HUDEP-2 (cell line): ENCODE data around the gene TCTN3.
"Not testable (repeated sequence)": the region's sequence is repeated elsewhere in the genome, so short reads cannot be mapped to it uniquely, and the experiment has no call there.

Experiments
- DNase-seq, 76 experiments: peaks; one replicate each; lab custom pipeline; 2025; ENCODE audit not compliant: unreplicated experiment in 76 of 76; lab: John Stamatoyannopoulos, UW

The TCTN3 gene

DNA sequence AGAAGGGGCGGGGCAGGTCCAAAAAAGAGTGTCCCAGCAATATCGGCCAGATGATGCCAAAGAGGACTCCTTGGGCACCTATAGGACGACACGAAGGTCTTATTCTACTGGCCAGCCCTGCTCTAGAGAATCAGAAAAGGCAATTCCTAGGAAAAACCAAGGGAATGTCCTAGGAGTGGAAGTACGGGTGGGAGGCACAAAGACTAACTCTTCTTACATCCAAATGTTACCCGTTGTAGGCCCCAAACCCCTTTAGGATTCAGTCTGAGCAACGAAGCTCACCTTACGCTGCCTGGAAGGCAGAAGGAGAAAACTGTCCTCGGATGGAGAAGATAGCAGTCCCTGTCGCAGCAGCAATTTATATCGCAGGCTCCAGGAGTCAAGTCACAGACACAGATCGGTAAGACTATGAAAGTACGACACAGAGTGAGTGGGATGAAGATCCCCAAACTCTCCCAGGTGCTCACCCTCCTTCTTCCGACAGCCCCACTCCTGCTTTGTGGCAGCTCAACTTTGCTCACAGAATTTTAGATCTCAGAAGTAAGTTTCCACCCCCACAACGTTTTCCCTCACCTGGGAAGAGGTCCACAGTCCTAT, 558 bp downstream of the TCTN3 start:
- DNase-seq: peak in 1 of 76 experiments; percentile 6

DNA sequence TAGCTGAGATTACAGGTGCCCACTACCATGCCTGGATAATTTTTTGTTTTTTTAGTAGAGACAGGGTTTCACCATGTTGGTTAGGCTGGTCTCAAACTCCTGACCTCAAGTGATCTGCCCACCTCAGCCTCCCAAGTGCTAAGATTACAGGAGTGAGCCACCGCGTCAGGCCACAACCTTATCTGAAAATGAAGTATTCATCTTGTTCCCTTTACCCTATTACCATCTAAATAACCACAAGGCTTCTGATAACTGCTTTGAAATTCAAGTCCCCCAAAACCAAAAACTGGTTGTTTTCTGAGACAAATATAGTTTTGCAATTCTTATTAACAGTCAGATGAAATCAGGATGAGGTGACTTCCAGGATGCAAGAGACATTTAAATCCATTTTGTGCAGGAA, 2.4 kb downstream of the TCTN3 start:
- DNase-seq: no peak

DNA sequence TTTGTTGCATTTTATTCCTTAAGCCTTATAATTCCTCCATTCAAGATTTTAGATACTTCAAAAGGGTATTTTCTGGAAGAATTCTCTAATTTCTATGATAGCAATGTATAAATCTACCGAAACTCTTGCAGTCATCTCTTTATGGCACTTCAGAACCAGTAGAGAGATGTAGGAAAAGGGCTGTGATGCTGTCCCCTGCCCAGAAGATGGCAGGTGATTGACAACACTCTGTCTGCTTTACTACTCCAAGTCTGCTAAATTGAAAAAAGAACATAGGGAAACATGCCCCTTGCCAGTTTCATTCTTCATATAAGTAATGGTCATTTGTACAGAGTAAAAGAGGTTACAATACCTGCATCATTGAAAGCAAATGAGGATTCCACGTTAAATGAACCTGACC, 5.1 kb downstream of the TCTN3 start:
- peak in 2 of 76 experiments; percentile 3 to 4 for DNase-seq

DNA sequence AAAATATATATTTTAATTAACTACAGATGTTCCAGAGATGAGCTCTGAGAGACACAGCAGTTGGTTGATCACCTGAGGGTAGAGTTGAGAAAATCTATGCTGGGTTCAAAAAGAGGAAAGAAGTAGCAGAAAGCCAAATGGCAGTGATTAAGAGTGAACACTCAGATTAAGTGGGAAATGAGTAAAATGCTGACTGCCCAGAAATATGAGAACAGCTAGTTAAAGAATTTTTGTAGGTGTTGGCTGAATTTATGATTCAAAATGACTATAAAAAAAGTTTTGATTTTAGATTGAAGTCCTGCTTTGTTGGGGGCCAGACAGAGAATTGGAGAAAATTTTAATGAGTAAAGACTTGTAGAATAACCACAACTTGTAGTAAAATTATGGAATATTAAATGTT, 9.8 kb downstream of the TCTN3 start:
- DNase-seq: no peak

DNA sequence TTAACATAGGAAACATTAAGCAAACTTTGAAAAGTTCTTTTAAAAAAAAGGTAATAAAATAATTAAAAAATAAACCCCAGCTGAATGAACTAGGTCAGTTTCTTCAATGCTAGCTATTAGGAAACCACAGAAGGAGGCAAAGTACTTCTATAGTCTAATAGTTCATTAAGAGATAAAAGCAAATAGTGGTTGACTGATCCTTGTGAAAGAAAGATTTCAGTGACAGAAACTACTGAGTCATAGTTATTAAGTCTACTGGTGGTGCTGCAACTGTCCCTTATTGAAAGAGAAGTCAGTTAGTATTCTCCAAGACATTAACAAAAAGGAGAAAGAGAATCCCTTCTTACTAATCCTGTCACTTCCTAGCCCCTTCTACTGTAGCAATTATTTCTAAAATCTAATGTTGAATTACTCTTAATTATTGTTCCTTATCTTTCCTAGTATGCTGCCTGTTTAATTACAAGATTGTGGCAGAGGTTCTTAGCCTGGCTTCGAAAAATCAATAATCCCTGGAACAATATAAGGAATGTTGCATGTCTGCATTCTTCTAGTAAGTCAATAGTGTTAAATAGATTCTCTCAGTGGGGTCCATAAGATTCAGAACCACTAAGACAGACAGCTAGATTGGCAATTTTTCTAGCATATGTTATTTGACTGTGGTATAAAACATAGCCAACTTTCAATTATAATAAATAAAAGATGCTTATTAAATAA, 18.2 kb downstream of the TCTN3 start:
- DNase-seq: no peak

DNA sequence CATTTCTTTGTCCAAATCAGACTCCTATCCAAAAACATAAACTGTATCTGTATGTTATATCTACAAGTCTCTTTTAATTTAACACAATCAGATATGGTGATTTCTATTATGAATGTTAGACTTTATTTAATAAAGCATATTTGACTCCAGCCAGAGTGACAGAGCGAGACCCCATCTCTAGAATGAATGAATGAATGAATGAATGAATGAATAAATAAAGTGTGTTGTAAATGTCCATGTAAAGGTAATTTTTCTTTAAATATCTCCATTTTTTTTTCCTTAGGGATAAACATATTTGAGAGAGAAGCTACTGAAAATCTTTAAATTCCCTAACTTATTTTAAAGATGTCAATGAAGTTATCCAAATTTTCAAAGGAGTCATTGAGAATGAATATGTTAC, 19.1 kb downstream of the TCTN3 start:
- DNase-seq: no peak

DNA sequence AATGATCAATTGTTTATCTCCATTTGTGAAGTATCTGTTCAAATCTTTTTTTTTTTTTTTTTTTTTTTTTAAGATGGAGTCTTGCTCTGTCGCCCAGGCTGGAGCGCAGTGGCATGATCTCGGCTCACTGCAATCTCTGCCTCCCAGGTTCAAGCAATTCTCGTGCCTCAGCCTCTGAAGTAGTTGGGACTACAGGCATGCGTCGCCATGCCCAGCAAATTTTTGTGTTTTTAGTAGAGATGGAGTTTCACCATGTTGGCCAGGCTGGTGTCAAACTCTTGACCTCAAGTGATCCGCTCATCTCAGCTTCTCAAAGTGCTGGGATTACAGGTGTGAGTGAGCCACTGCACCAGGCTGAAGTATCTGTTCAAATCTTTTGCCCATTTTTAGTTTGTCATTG, 21.1 kb downstream of the TCTN3 start:
- DNase-seq: not testable (repeated sequence)

DNA sequence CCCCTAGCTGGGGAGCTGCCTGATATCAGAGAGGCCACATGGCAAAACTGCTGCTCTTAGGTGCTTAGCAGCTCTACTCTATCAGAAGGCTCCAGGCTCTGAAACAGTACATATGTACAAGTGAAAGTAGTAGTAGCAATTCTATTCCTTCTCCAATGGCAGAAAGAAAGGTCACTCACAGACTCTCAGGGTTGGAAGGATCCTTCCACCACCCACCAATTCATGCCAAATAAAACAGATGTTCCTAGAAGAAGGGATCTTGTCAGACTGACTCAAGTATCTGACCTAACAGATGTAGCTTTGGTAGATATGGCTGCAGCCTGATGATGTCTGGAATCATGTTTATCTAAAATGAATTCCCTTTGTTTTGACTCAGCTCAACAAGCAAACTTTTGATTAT, 29.2 kb downstream of the TCTN3 start:
- peak in 73 of 76 experiments; percentile 16 to 97 (median 70) for DNase-seq

DNA sequence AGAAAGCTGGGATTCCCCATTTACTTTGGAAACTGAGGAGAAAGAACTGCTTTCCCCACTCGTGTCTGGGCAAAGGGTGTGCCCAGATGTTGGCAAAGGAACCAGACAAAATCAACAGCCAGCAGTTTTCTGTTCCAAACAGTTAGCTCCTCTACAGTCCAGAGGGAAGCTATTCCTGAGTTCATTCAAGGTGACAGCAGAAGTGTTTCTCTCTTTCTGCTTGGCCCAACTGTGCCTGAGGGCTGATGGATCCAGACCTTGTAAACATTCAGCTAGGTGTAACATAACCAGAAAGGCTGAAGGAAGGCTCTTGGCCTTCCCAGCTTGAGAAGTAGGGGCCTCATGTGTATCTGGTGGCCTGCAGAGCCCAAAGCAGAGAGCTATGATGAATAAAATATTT, 30.2 kb downstream of the TCTN3 start:
- DNase-seq: peak in 3 of 76 experiments; percentile 5 to 12 (median 6)

DNA sequence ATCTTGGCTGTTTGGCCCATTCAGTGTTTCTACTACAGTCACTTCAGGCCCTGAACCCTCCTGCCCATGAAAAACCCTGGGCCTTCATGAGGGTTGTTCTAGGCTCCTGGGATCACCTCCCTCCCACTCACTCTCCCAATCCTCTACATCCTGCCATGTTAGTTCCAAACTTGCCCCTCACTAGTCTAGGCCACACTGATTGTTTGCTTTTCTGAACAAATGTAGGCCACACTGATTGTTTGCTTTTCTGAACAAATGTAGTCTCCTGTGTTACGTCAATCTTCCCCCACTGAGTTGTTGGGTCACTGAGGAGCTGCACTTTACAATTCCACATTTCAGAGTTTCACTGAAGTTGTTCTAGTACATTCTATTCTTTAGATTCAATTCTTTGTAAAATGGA, 31.9 kb downstream of the TCTN3 start:
- no peak for DNase-seq

DNA sequence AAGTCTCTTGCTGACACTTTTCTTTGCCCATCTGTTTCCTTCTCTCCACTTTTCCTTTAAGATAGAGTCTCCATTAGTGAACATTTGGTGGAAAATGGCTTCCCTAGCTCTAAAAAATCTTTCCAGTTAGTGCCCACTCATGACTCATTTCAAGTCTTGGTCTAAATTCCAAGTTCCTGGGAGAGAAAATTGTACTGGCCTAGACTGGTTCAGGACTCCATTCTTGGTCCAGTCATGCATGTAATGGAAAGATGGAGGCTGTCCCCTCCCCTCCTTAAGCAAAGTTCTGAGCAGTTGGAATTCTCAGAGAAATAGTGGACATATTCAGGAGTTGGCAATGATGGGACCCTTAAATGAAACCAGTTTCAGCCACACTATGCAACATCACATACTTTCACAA, 33.4 kb downstream of the TCTN3 start:
- no peak for DNase-seq

DNA sequence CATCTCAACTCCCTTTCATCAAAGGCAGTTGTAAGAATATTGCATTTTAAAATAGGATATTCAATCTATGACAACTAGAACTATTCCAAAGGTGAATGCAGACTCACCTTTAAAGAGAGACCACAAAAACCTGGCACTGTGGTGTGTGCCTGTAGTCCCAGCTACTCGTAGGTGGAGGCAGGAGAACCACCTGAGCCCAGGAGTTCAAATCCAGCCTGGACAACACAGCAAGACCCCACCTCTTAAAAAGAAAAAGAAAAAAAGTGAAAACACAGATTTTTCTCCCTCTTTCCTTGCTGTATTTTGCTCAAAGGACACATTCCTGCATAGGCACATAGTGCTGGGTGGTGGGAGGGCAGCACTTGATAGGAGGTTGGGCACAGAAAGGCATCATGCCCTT, 36.5 kb downstream of the TCTN3 start:
- no peak for DNase-seq

DNA sequence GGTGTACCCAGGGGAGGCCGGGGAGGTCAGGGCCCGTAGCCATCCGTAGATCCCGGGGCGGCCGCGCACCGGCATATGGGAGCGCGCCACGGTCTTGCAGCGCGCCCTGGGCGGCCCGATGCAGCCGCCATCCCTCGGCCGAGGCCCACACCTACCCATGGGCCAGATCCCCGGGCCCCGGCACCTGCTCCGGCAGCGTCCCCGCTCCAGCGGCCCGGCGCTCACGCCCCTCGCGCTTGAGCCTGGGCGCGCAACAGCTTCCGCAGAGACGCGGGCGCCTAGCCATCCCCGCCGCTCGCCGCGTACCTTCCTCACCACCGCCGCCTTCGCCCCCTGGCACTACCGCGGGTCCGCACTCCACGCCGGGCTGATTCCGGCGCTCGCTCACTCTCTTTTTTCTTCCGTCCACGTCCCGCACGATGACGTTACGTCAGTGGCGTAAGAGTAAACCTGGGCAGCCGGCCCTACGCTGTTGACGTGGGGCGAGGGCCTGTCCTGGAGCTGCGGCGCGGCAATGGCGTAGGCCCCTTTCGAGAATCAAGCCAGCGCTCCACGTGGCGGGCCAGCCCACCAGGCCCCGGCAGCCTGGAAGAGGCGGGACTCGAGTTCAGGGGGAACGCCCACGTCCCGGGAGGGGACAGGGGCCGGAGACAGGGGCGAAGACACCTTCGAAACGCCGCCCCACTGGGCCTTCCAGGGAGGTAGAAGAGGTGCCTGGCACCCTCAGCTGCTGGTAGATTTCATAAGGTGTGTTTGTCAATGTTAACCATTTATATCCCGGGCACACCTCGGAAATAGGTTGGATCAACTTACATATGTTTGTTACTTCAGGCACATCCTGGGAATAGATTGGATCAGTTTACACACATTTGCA, 37.2 kb downstream of the TCTN3 start, which contains the start of gene ALDH18A1:
Gene ALDH18A1, minus strand, starts transcription at position 421 of the 874 bp plus-strand sequence. CDS start 3,334 bp downstream, outside the sequence.
- DNase-seq: peak in 75 of 76 experiments; percentile 33 to 94 (median 88)

DNA sequence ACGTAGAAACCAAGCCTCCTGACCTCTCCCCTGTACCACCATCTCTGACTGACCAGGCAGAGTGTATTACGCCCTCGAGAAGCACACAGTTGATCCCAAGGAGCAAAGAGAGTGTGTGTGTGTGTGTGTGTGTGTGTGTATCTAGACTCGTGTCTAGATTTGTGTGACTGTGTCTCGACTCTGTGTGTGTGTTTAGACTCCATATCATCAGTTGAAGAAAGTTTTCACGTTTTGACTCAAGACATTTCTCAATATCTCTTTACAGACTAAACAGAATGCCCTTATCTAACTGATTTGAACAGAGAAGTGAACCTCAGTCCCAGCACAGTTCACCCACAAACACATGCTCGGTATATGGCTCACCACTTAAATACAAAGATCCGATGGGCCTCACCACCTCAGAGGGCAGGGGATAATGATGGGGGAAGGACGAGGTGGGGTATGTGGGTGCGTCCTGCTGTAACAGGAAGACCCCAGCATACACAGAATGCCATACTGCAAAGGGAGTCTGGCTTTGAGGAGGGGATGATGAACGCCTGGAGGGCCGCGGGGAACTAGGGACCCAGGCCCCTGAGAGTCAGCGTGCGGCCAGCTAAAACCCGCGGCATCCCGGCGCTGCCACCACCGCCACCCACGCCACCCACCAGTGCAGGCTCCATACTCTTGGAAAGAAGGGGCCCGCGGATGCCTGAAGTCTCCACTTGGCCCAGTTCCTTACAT, 38.0 kb downstream of the TCTN3 start:
- DNase-seq: peak in 9 of 76 experiments; percentile 7 to 40 (median 19)

DNA sequence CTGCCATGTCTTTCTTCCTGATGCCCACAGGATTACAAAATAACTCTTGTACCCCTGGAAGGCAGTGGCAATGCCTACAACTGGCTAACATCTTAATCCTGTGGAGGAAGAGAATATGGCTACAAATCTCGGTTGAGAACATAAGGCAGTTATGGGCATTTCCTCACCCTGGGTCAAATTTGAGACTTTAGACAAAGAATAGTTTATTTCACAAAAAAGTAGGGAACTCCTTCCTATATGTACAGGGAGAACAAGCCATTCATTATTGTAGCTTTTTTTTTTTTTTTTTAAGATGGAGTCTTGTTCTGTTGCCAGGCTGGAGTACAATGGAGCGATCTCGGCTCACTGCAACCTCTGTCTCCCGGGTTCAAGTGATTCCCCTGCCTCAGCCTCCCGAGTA, 39.8 kb downstream of the TCTN3 start:
- no peak for DNase-seq

DNA sequence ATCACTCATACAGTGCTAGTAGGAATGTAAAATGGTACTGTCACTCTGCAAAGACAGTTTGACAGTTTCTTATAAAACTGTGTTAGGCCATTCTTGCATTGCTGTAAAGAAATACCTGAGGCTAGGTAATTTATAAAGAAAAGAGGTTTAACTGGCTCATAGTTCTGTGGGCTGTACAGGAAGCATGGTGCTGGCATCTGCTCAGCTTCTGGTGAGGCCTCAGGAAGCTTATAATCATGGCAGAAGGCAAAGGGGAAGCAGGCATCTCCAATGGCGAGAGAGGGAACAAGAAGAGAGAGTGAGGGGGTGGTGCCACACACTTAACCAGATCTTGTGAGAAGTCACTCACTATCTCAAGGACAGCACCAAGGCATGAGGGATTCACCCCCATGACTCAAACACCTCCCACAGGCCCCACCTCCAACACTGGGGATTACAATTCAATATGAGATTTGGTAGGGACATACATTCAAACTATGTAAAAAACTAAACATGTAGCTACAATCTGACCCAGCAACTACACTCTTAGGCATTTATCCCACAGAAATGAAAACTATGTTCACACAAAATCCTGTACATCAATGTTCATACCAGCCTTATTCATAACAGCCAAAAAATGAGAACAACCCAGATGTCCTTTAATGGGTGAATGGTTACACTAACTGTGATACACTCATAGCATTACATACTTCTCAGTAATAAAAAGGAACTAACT, 42.2 kb downstream of the TCTN3 start:
- DNase-seq: peak in 3 of 76 experiments; percentile 4 to 7 (median 6)

DNA sequence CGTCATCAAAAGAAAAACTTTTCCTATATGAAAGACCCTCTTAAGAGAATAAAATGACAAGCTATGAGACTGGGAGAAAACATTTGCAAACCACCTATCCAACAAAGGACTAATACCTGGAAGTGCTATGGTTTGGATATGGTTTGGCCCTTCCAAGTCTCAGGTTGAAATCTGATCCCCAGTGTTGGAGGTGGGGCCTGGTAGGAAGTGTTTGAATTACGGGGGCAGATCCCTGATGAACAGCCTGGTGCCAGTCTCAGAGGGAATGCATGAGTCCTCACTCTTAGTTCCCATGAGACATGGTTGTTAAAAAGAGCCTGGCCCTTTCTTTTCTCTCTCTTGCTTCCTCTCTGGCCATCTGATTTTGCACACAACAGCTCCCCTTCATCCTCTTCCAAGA, 43.5 kb downstream of the TCTN3 start:
- DNase-seq: no peak

DNA sequence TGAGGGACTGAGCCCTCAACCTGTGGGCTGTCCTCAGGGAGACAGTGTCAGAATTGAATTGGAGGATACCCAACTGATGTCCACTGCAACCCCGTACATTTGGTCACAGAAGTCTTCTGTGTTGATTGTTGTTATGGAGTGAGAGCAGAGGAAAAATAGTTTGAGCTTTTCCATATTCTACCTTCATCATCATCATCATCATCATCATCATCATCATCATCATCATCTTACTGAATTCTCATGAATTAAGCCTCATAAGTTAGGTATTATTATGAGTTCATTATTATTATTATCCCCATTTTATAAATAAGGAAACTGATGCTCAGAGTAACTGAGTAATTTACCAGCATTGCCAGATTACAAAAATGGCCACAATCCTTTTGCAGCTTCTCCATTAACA, 45.6 kb downstream of the TCTN3 start:
- no peak for DNase-seq

DNA sequence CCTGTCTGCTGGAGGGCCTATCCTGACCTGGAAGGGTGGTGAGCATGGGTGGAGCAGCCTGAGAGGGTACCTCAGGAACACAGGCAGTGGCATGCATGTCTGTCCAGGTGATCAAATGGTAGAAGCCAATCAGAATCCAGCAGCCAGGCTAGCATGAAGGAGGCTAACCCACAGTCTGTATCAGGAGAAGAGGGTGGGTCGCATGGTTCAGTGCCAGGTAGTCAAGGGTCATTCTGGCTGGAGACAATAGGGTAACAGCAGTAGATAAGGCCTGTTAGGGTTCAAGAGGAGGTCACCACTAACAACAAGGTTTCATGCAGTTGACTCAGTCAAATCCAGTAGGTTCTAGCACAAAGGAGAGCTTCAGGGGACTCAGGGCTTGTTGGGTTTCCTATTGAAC, 47.6 kb downstream of the TCTN3 start:
- DNase-seq: peak in 10 of 76 experiments; percentile 5 to 50 (median 20)

DNA sequence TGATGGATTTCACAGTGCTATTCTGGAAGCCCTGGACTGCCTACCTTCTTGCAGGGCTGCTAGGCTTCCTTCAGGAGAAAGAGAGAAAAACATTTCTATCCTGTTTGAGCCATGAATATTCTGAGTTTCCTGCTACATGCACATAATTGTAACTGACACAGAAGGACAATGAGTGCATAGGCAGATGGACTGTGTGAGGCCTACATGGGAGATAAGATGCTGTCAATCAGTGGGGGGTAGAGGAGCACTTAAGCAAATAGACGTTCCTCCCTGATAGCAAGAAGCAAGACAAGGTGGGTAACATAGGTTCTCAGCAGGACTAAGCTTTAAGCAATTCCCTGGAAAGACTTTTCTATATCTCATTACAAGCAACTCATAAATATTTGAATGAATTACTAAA, 48.8 kb downstream of the TCTN3 start:
- peak in 33 of 76 experiments; percentile 4 to 60 (median 24) for DNase-seq
